ENCODE data around the gene TMEM174. TPM values are rescaled to one million over a fixed set of nuclear protein-coding genes. Genes with fewer than 3 reads are reported as not detected.

Gene TMEM174
- total RNA-seq, 2 experiments from 2014 or later, result 0.25 TPM; not detected in 1

- TF ChIP-seq EZH2phosphoT487 (IDR thresholded peaks at IDR 0.05; ENCODE audit: borderline replicate concordance, low read depth, low read length), result no peak
- TF ChIP-seq CTCF (conservative IDR thresholded peaks at IDR 0.05; ENCODE audit: low read length), result no peak
- ChIA-PET POLR2A (interaction anchor here (0.9 kb wide), 1 partner anchor 37 kb away, joined by 3 read pairs; no protein-coding TSS in a partner anchor), CTCF (ENCODE audit: unreplicated experiment) (no interaction called here)
- Histone ChIP-seq H3K79me2 (ENCODE audit: insufficient read depth, low read depth, low read length) (no peaks in the 10 kb centered on the region), H3K27ac (ENCODE audit: low read depth, low read length, poor library complexity, severe bottlenecking) (no peak overlapping the region), H3K4me3 (ENCODE audit: low read depth, low read length, poor library complexity, severe bottlenecking) (no peak overlapping the region), H3K9me2 (ENCODE audit: insufficient read depth, low read length) (no peaks in the 10 kb centered on the region), H2AFZ (ENCODE audit: low read length) (no peak overlapping the region), H3K36me3 (ENCODE audit: insufficient read depth, low read length) (no peaks in the 10 kb centered on the region), H3K4me1 (ENCODE audit: insufficient read depth, low read length, poor library complexity, severe bottlenecking) (no peaks in the 10 kb centered on the region), H3K4me2 (ENCODE audit: low read length) (no peak overlapping the region), H4K20me1 (ENCODE audit: insufficient read depth, low read length) (no peaks in the 10 kb centered on the region), H3K9me3 (ENCODE audit: low read length) (no peaks in the 10 kb centered on the region)
- intact Hi-C loops (cut with micrococcal nuclease; ENCODE audit: unreplicated experiment), result no loop called here
- DNase-seq (ENCODE audit: low spot score), result no peak
- no TSS peak for BruUV-seq (replicated peaks)
Observed at GRCh38 chr5:73193592-73193991, 20.6 kb downstream of the TMEM174 start.

GRCh38 chr5:73196201-73196600 lies 23.2 kb downstream of the TMEM174 start:
- peaks cover under 1% of the 10 kb centered on the region for H3K4me1 ChIP-seq (ENCODE audit: insufficient read depth, low read length, poor library complexity, severe bottlenecking)
- BruUV-seq (replicated peaks), result no TSS peak
- no peaks in the 10 kb centered on the region for H3K9me2 ChIP-seq (ENCODE audit: insufficient read depth, low read length)
- TF ChIP-seq EZH2phosphoT487 (IDR thresholded peaks at IDR 0.05; ENCODE audit: borderline replicate concordance, low read depth, low read length), result no peak
- TF ChIP-seq CTCF (conservative IDR thresholded peaks at IDR 0.05; ENCODE audit: low read length), result no peak
- no peak overlapping the region for H3K27ac ChIP-seq (ENCODE audit: low read depth, low read length, poor library complexity, severe bottlenecking)
- no peaks in the 10 kb centered on the region for H3K79me2 ChIP-seq (ENCODE audit: insufficient read depth, low read depth, low read length)
- H3K9me3 ChIP-seq (ENCODE audit: low read length), result no peaks in the 10 kb centered on the region
- no peak overlapping the region for H3K4me3 ChIP-seq (ENCODE audit: low read depth, low read length, poor library complexity, severe bottlenecking)
- CTCF ChIA-PET (ENCODE audit: unreplicated experiment), result no interaction called here
- H2AFZ ChIP-seq (ENCODE audit: low read length), result no peak overlapping the region
- no peaks in the 10 kb centered on the region for H3K36me3 ChIP-seq (ENCODE audit: insufficient read depth, low read length)
- no peak overlapping the region for H3K4me2 ChIP-seq (ENCODE audit: low read length)
- intact Hi-C loops (cut with micrococcal nuclease; ENCODE audit: unreplicated experiment), result no loop called here
- POLR2A ChIA-PET, result interaction anchor here (0.5 kb wide), 1 partner anchor 70 kb away, joined by 5 read pairs; no protein-coding TSS in a partner anchor
- no peak for DNase-seq (ENCODE audit: low spot score)
- H4K20me1 ChIP-seq (ENCODE audit: insufficient read depth, low read length), result no peaks in the 10 kb centered on the region

DNA sequence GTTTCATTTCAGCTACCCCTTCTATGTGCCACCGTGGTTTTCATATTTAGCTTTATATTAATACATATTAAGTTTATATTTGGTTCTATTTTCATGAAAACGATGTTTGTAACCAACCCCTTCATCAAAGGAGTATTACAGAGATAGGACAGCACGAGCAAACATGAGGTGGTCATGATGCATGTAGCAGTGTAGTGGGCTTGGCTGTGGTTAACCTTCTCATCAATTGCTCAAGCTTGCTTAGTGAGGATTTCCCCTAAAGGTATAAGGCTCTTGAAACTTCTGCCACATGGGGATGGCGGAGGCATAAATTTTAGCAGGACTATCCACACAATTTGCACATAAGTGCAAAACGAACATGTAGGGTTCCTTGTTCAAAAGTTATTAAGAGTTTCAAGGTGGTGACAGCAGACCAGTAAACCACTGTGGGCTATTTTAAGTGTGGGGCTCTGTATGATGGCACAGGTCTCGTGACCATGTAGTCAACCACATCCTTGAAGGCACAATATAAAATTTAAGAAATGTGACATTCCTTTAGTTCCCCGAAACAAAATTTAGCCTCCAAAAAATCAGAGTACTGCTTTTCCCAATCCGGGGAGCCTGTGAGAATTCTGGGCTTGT lies 24.8 kb downstream of the TMEM174 start:
- DNase-seq (ENCODE audit: low spot score), result no peak
- no peak for TF ChIP-seq EZH2phosphoT487 (IDR thresholded peaks at IDR 0.05; ENCODE audit: borderline replicate concordance, low read depth, low read length)
- Histone ChIP-seq H3K36me3 (ENCODE audit: insufficient read depth, low read length) (no peaks in the 10 kb centered on the region), H3K4me2 (ENCODE audit: low read length) (no peak overlapping the region), H3K79me2 (ENCODE audit: insufficient read depth, low read depth, low read length) (no peaks in the 10 kb centered on the region), H3K9me3 (ENCODE audit: low read length) (no peaks in the 10 kb centered on the region), H3K27ac (ENCODE audit: low read depth, low read length, poor library complexity, severe bottlenecking) (no peak overlapping the region), H3K9me2 (ENCODE audit: insufficient read depth, low read length) (no peaks in the 10 kb centered on the region), H2AFZ (ENCODE audit: low read length) (no peak overlapping the region), H3K4me1 (ENCODE audit: insufficient read depth, low read length, poor library complexity, severe bottlenecking) (peaks cover 7% of the 10 kb centered on the region), H4K20me1 (ENCODE audit: insufficient read depth, low read length) (no peaks in the 10 kb centered on the region), H3K4me3 (ENCODE audit: low read depth, low read length, poor library complexity, severe bottlenecking) (no peak overlapping the region)
- ChIA-PET CTCF (ENCODE audit: unreplicated experiment) (no interaction called here), POLR2A (no interaction called here)
- intact Hi-C loops (cut with micrococcal nuclease; ENCODE audit: unreplicated experiment), result no loop called here
- no TSS peak for BruUV-seq (replicated peaks)

All from OCI-LY7 (cell line).